NT2/D1 (cell line): ENCODE data around the gene ABT1.

ENCODE experiments used
- SUZ12 ChIP-seq: IDR thresholded peaks from 2 replicates; pipeline ENCODE4 v1.6.1; 2011; ENCODE audit not compliant: insufficient read length, insufficient read depth; ENCODE audit errors: extremely low read depth
- YY1 ChIP-seq: IDR thresholded peaks from 2 replicates; pipeline ENCODE4 v1.6.1; 2011; ENCODE audit not compliant: insufficient read length, insufficient read depth
- ZNF274 ChIP-seq: IDR thresholded peaks from 2 replicates; pipeline ENCODE4 v1.6.1; 2011; ENCODE audit warnings: mild to moderate bottlenecking, low read depth, low read length

GRCh38 chr6:26581164-26581915 is 15.4 kb upstream of the ABT1 start:
- TF ChIP-seq ZNF274 (no peak), SUZ12 (no peak), YY1 (no peak)
